Parathyroid adenoma (tissue), 2 donors: ENCODE measurements around the gene ST6GALNAC3.
"Not testable (repeated sequence)": the region's sequence is repeated elsewhere in the genome, so short reads cannot be mapped to it uniquely, and the experiment has no call there.

Source experiments
- H2AFZ ChIP-seq: fragments of 300-600 bp; sonication (generic); one replicate; pipeline ENCODE4 v1.7.0; 2017; ENCODE audit warnings: antibody characterized with exemption, mild to moderate bottlenecking
- H3K27ac ChIP-seq: fragments of 300-600 bp; sonication (generic); one replicate; pipeline ENCODE4 v1.7.0; 2017
- H3K27me3 ChIP-seq: fragments of 300-600 bp; sonication (generic); one replicate; pipeline ENCODE4 v1.7.0; 2017; ENCODE audit warnings: low read length; ENCODE audit not compliant: control insufficient read depth, insufficient read depth
- H3K36me3 ChIP-seq: fragments of 300-600 bp; sonication (generic); one replicate; pipeline ENCODE4 v1.7.0; 2017; ENCODE audit warnings: low read length; ENCODE audit not compliant: control insufficient read depth, insufficient read depth
- H3K4me1 ChIP-seq: fragments of 300-600 bp; sonication (generic); one replicate; pipeline ENCODE4 v1.7.0; 2017; ENCODE audit warnings: control low read depth
- H3K4me2 ChIP-seq: fragments of 300-600 bp; sonication (generic); one replicate; pipeline ENCODE4 v1.7.0; 2017; ENCODE audit warnings: low read length
- H3K4me3 ChIP-seq: fragments of 300-600 bp; sonication (generic); one replicate; pipeline ENCODE4 v1.7.0; 2017; ENCODE audit warnings: low read depth, low read length
- H3K79me2 ChIP-seq: fragments of 300-600 bp; sonication (generic); one replicate; pipeline ENCODE4 v1.7.0; 2017; ENCODE audit warnings: control low read depth
- H3K9ac ChIP-seq: fragments of 300-600 bp; sonication (generic); one replicate; pipeline ENCODE4 v1.7.0; 2017; ENCODE audit warnings: mild to moderate bottlenecking
- H3K9me3 ChIP-seq: fragments of 300-600 bp; sonication (generic); one replicate; pipeline ENCODE4 v1.7.0; 2017; ENCODE audit warnings: low read length; ENCODE audit not compliant: control insufficient read depth
- TF ChIP-seq, protein P1 (sequence below): fragments of 300-600 bp; sonication (generic); IDR thresholded peaks from one replicate; pipeline ENCODE4 v1.7.0; 2017; ENCODE audit warnings: antibody characterized with exemption, mild to moderate bottlenecking
- donor health status: primary hyperparathyroidism.

The ST6GALNAC3 gene

DNA sequence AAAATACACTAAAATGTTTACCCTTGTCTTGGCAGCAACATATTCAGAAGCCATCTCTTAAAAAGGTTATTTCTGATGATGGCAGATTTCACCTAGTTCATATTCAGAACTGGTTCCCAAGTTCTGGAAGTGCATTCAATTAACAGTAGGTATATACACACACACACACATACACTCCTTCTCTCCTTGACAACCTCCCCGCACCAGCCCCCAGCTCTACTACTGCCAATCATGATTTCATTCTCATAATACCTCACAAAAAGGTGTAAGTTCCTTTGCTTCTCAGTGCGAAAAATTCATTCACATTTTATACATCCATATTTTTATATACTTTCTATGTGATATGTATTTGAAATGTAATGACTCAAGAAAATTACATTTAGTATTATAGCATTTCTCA, 564.6 kb downstream of the ST6GALNAC3 start:
- TF ChIP-seq, protein P1, sequence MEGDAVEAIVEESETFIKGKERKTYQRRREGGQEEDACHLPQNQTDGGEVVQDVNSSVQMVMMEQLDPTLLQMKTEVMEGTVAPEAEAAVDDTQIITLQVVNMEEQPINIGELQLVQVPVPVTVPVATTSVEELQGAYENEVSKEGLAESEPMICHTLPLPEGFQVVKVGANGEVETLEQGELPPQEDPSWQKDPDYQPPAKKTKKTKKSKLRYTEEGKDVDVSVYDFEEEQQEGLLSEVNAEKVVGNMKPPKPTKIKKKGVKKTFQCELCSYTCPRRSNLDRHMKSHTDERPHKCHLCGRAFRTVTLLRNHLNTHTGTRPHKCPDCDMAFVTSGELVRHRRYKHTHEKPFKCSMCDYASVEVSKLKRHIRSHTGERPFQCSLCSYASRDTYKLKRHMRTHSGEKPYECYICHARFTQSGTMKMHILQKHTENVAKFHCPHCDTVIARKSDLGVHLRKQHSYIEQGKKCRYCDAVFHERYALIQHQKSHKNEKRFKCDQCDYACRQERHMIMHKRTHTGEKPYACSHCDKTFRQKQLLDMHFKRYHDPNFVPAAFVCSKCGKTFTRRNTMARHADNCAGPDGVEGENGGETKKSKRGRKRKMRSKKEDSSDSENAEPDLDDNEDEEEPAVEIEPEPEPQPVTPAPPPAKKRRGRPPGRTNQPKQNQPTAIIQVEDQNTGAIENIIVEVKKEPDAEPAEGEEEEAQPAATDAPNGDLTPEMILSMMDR = no peak
- H3K4me2 ChIP-seq = no peak overlapping the region
- no peaks in the 10 kb centered on the region for H3K4me1 ChIP-seq
- no peak overlapping the region for H3K9ac ChIP-seq
- H3K9me3 ChIP-seq = no peaks in the 10 kb centered on the region
- H3K27ac ChIP-seq = no peak overlapping the region
- H3K79me2 ChIP-seq = no peaks in the 10 kb centered on the region
- H3K4me3 ChIP-seq = no peak overlapping the region
- H3K27me3 ChIP-seq = no peaks in the 10 kb centered on the region
- no peaks in the 10 kb centered on the region for H3K36me3 ChIP-seq
- H2AFZ ChIP-seq = no peak overlapping the region

DNA sequence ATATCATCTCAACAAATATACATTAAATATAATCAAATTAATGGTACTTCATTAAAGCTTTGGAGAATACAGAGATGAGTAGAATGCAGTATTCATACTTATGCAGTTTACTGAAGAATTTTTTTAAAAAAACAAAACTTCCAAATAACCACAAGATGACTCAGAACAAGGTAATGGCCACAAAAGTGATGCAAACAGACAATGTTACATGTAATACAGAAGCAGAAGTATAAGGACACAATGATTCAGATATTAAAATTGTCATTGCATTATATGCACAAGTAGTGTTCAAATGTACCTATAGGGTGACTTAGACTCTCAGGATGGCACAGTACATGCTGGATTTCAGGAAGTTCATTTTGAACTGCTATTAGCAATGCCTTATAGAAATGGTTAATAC, 565.5 kb downstream of the ST6GALNAC3 start:
- TF ChIP-seq, protein P1 = no peak
- H3K27me3 ChIP-seq = no peaks in the 10 kb centered on the region
- no peaks in the 10 kb centered on the region for H3K4me1 ChIP-seq
- H2AFZ ChIP-seq = no peak overlapping the region
- H3K79me2 ChIP-seq = no peaks in the 10 kb centered on the region
- H3K27ac ChIP-seq = no peak overlapping the region
- no peak overlapping the region for H3K4me2 ChIP-seq
- no peak overlapping the region for H3K9ac ChIP-seq
- no peak overlapping the region for H3K4me3 ChIP-seq
- no peaks in the 10 kb centered on the region for H3K9me3 ChIP-seq
- no peaks in the 10 kb centered on the region for H3K36me3 ChIP-seq

DNA sequence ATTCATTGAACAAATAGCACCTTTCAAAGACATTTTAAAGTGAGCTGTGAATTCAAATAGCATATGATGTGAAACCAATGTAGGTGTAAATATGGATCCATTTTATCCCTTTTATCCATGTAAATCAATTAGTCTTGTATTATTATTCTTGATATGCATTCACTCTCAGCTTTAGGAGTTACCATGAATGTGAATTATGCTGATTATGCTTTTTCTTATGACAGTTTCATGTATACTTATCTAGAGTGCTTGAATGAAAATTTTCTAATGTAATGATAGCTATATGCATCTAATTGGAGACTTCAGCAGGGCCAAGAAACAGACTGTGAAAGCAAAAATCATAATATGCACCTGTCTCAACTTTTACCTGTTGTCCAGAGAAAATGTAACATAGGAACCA, 566.2 kb downstream of the ST6GALNAC3 start:
- Histone ChIP-seq H3K4me2 (no peak overlapping the region), H3K4me1 (no peaks in the 10 kb centered on the region), H3K36me3 (no peaks in the 10 kb centered on the region), H3K27me3 (no peaks in the 10 kb centered on the region), H2AFZ (no peak overlapping the region), H3K4me3 (no peak overlapping the region), H3K9me3 (no peaks in the 10 kb centered on the region), H3K9ac (no peak overlapping the region), H3K79me2 (no peaks in the 10 kb centered on the region), H3K27ac (no peak overlapping the region)
- TF ChIP-seq, protein P1 = no peak

DNA sequence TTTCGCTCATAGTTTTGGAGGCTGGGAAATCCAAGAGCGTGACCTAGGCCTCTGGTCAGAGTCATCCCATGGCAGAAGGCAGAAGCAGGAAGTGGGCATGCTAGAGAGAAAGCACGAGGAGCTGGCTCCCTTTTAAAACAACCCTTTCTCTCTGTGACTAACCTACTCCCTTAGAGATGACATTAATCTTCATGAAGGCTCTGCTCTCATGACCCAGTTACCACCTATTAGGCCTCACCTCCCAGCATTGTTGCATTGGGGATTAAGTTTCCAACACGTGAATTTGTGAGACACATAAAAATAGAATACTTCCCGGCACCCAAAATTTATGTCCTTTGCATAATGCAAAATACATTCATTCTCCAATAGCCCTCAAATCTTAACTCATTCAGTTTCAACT, 569.6 kb downstream of the ST6GALNAC3 start:
- TF ChIP-seq, protein P1 = no peak
- Histone ChIP-seq H3K9ac (no peak overlapping the region), H3K4me2 (no peak overlapping the region), H3K36me3 (no peaks in the 10 kb centered on the region), H3K4me1 (no peaks in the 10 kb centered on the region), H3K9me3 (no peaks in the 10 kb centered on the region), H3K27ac (no peak overlapping the region), H3K79me2 (no peaks in the 10 kb centered on the region), H3K4me3 (no peak overlapping the region), H3K27me3 (no peaks in the 10 kb centered on the region), H2AFZ (no peak overlapping the region)

DNA sequence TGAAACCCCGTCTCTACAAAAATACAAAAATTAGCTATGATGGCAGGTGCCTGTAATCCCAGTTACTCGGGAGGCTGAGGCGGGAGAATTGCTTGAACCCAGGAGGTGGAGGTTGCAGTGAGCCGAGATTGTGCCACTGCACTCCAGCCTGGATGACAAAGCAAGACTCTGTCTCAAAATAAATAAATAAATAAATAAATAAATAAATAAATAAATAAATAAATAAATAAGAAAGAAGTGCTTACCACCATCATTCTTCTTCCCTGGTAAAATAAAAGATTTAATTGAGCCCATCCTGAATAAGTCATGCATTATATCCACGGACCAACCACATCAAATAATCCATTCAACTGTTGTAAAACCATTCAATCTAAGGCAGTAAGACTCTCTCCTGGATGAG, 578.3 kb downstream of the ST6GALNAC3 start:
- H3K9ac ChIP-seq, H3K4me2 ChIP-seq, H3K79me2 ChIP-seq, H3K4me3 ChIP-seq, H3K36me3 ChIP-seq, H2AFZ ChIP-seq, H3K27ac ChIP-seq, H3K4me1 ChIP-seq, H3K9me3 ChIP-seq, H3K27me3 ChIP-seq: not testable (repeated sequence)
